ENCODE results near the gene UGT2A3. TPM values are rescaled to one million over a fixed set of nuclear protein-coding genes. Genes with fewer than 3 reads are reported as not detected.

The UGT2A3 gene
- under 1 TPM in 1 of 4 donors, not detected in 3; 0.40 TPM for total RNA-seq

DNA sequence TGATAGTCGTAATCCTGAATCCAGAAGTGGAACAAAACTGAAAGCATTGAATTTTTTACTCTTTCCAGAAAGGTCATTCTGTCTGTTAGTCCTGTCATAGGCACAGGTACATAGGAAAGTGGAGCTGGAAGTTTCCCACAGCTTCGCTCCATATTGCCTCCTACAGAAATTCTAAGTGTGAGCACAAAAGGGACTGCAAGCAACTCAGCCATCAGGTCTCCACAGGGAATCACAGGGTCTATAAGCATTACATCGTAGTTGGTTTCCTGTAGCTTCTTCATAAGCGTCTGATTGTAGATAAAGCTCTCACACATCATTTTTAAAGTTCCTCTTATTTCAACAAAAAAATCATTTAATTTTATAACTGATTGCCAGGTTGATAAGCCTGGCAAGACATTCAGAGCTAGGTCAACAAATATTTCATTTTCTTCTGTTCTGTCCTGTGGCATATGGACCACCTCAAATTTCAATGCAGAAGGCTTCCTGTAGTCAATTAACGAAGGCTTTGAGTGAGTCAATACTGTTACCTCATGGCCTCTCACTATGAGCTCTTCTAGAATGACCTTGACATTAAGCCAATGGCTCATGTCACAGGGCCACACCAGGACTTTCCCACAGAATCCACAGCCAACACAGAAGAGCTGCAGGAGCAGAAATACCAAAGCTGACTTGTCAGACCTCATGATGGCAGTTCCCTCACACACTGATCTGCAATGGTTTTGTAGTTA lies at the start of gene UGT2A3:
UGT2A3 (minus strand) TSS at position 727 of the 728 bp plus-strand sequence; CDS start at position 683, 44 bp downstream.
- TF ChIP-seq POLR2AphosphoS5 (IDR thresholded peaks at IDR 0.05) (no peak), POLR2A (IDR thresholded peaks at IDR 0.05) (no peak), EP300 (IDR thresholded peaks at IDR 0.05) (no peak)
- TF ChIP-seq, protein P1, sequence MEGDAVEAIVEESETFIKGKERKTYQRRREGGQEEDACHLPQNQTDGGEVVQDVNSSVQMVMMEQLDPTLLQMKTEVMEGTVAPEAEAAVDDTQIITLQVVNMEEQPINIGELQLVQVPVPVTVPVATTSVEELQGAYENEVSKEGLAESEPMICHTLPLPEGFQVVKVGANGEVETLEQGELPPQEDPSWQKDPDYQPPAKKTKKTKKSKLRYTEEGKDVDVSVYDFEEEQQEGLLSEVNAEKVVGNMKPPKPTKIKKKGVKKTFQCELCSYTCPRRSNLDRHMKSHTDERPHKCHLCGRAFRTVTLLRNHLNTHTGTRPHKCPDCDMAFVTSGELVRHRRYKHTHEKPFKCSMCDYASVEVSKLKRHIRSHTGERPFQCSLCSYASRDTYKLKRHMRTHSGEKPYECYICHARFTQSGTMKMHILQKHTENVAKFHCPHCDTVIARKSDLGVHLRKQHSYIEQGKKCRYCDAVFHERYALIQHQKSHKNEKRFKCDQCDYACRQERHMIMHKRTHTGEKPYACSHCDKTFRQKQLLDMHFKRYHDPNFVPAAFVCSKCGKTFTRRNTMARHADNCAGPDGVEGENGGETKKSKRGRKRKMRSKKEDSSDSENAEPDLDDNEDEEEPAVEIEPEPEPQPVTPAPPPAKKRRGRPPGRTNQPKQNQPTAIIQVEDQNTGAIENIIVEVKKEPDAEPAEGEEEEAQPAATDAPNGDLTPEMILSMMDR (IDR thresholded peaks at IDR 0.05): no peak
- H3K27me3 ChIP-seq: no peaks in the 10 kb centered on the region
- H3K27ac ChIP-seq: no peak within 1 kb of the TSS
- no peak within 1 kb of the TSS for H3K4me3 ChIP-seq
- no peaks in the 10 kb centered on the region for H3K4me1 ChIP-seq
- H3K36me3 ChIP-seq: no peaks in the 10 kb centered on the region
- no peak for DNase-seq (ENCODE audit: low spot score in 2 of 2)
- 77% methylated on average over 5 of the region's 5 CpGs for WGBS
- H3K9me3 ChIP-seq: no peaks in the 10 kb centered on the region

- no peaks in the 10 kb centered on the region for H3K4me1 ChIP-seq
- TF ChIP-seq, protein P1 (IDR thresholded peaks at IDR 0.05): no peak
- TF ChIP-seq EP300 (IDR thresholded peaks at IDR 0.05) (no peak), POLR2A (IDR thresholded peaks at IDR 0.05) (no peak)
- no peak for DNase-seq (ENCODE audit: low spot score in 2 of 2)
- WGBS: 51% methylated on average over 3 of the region's 3 CpGs
- H3K27ac ChIP-seq: no peak overlapping the region
- no peak overlapping the region for H3K4me3 ChIP-seq
- no peaks in the 10 kb centered on the region for H3K36me3 ChIP-seq
- H3K27me3 ChIP-seq: no peaks in the 10 kb centered on the region
- no peaks in the 10 kb centered on the region for H3K9me3 ChIP-seq
These were observed 45.4 kb upstream of the UGT2A3 start for GRCh38 chr4:68997040-68997439.

GRCh38 chr4:68995292-68995691 lies 43.7 kb upstream of the UGT2A3 start:
- DNase-seq (ENCODE audit: low spot score in 2 of 2): no peak
- Histone ChIP-seq H3K9me3 (no peaks in the 10 kb centered on the region), H3K4me3 (no peak overlapping the region), H3K27ac (no peak overlapping the region), H3K4me1 (no peaks in the 10 kb centered on the region), H3K36me3 (no peaks in the 10 kb centered on the region), H3K27me3 (no peaks in the 10 kb centered on the region)
- 80% methylated on average over 2 of the region's 2 CpGs for WGBS
- TF ChIP-seq POLR2A (IDR thresholded peaks at IDR 0.05) (no peak), POLR2AphosphoS5 (IDR thresholded peaks at IDR 0.05) (no peak), EP300 (IDR thresholded peaks at IDR 0.05) (no peak)
- TF ChIP-seq, protein P1 (IDR thresholded peaks at IDR 0.05): no peak

- WGBS: 80% methylated on average over 2 of the region's 2 CpGs
- H3K4me3 ChIP-seq: no peak overlapping the region
- TF ChIP-seq POLR2A (IDR thresholded peaks at IDR 0.05) (no peak), EP300 (IDR thresholded peaks at IDR 0.05) (no peak), POLR2AphosphoS5 (IDR thresholded peaks at IDR 0.05) (no peak)
- TF ChIP-seq, protein P1 (IDR thresholded peaks at IDR 0.05): no peak
- H3K27me3 ChIP-seq: no peaks in the 10 kb centered on the region
- H3K27ac ChIP-seq: no peak overlapping the region
- no peaks in the 10 kb centered on the region for H3K9me3 ChIP-seq
- H3K36me3 ChIP-seq: no peaks in the 10 kb centered on the region
- no peak for DNase-seq (ENCODE audit: low spot score in 2 of 2)
- no peaks in the 10 kb centered on the region for H3K4me1 ChIP-seq
These were observed 35.4 kb upstream of the UGT2A3 start for GRCh38 chr4:68987007-68987406.

DNA sequence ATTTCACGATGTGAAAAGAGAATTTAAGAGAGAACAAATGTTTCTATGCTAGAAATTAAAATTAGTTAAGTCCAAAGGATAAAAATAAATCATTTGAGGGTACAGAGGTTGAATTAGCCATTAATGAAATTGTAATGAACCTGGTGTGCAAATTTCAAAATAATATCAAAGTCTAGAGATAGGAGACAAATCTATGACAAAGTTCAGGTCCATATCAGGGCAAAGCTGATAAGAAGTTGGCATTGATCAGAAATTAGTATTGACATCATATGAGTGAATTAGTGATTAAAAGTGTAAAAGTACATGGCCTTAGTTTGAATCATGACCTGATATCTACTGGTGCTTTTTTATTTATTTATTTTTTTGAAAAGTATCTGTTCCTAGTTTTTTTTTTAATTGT lies 33.8 kb upstream of the UGT2A3 start:
- no peaks in the 10 kb centered on the region for H3K36me3 ChIP-seq
- H3K27me3 ChIP-seq: no peaks in the 10 kb centered on the region
- H3K9me3 ChIP-seq: no peaks in the 10 kb centered on the region
- no peak overlapping the region for H3K27ac ChIP-seq
- no peak overlapping the region for H3K4me3 ChIP-seq
- no peaks in the 10 kb centered on the region for H3K4me1 ChIP-seq
- DNase-seq (ENCODE audit: low spot score in 2 of 2): no peak
- WGBS: 70% methylated on average over 1 of the region's 1 CpG
- TF ChIP-seq EP300 (IDR thresholded peaks at IDR 0.05) (no peak), POLR2AphosphoS5 (IDR thresholded peaks at IDR 0.05) (no peak), POLR2A (IDR thresholded peaks at IDR 0.05) (no peak)
- TF ChIP-seq, protein P1 (IDR thresholded peaks at IDR 0.05): no peak

Data from suprapubic skin (tissue), 4 donors.